IMR-90 (cell line): ENCODE measurements around the gene SLC40A1. TPM values are rescaled to one million over a fixed set of nuclear protein-coding genes. Genes with fewer than 3 reads are reported as not detected.

Source experiments
- ATAC-seq: fragments of 200-7000 bp; cut with Tn5 transposase; 2 replicates; pipeline ENCODE4 v1.9.1; 2020; ENCODE audit warnings: low read depth, mild to moderate bottlenecking, moderate library complexity
- BruUV-seq: library from RNA; stranded (reverse); fragments of 400-500 nt; replicated peaks from 2 replicates; lab custom pipeline; 2021; lab: Mats Ljungman, UMichigan
- CTCF ChIA-PET: fragments of 300-600 bp; formaldehyde crosslinking; extraction: SDS; loops from one replicate; lab custom pipeline; 2021; ENCODE audit warnings: antibody characterized with exemption; lab: Yijun Ruan, JAX
- POLR2A ChIA-PET: fragments of 300-600 bp; sonication (Branson Sonifier 250); formaldehyde crosslinking; loops from one replicate; lab custom pipeline; 2022; ENCODE audit warnings: antibody characterized with exemption; ENCODE audit not compliant: unreplicated experiment; lab: Charles Lee
- DNase-seq: peaks from one replicate; pipeline ENCODE4 v3.0.0; 2013
- H2AFZ ChIP-seq: replicated peaks from 2 replicates; pipeline ENCODE3; 2013; ENCODE audit warnings: low read length, mild to moderate bottlenecking; ENCODE audit not compliant: poor library complexity
- H2AK5ac ChIP-seq: 2 replicates; pipeline ENCODE4 v1.6.1; 2013; ENCODE audit warnings: low read depth, low read length, inconsistent platforms
- H2AK9ac ChIP-seq: replicated peaks from 2 replicates; pipeline ENCODE3; 2013; ENCODE audit warnings: mild to moderate bottlenecking, low read depth, low read length, moderate library complexity; ENCODE audit not compliant: poor library complexity
- H2BK120ac ChIP-seq: 2 replicates; pipeline ENCODE4 v1.6.1; 2013; ENCODE audit warnings: low read depth, low read length, inconsistent platforms
- H2BK15ac ChIP-seq: 3 replicates; pipeline ENCODE4 v1.6.1; 2013; ENCODE audit warnings: low read depth, low read length, inconsistent platforms
- H2BK20ac ChIP-seq: 2 replicates; pipeline ENCODE4 v1.6.1; 2013; ENCODE audit warnings: low read depth, mild to moderate bottlenecking, inconsistent platforms, low read length, moderate library complexity
- H2BK5ac ChIP-seq: 2 replicates; pipeline ENCODE4 v1.6.1; 2013; ENCODE audit warnings: mild to moderate bottlenecking, low read depth, low read length, inconsistent platforms; ENCODE audit not compliant: poor library complexity, severe bottlenecking
- H3K14ac ChIP-seq: replicated peaks from 2 replicates; pipeline ENCODE4 v1.6.1; 2013; ENCODE audit warnings: low read depth, low read length, inconsistent platforms
- H3K18ac ChIP-seq: 2 replicates; pipeline ENCODE4 v1.6.1; 2013; ENCODE audit warnings: low read depth, low read length, control low read depth
- H3K23ac ChIP-seq: 2 replicates; pipeline ENCODE4 v1.6.1; 2013; ENCODE audit warnings: low read depth, low read length, inconsistent platforms
- H3K27ac ChIP-seq: 2 replicates; pipeline ENCODE4 v1.5.1; 2013; ENCODE audit warnings: mild to moderate bottlenecking, control low read depth, low read length; ENCODE audit not compliant: insufficient read depth
- H3K27me3 ChIP-seq: 2 replicates; pipeline ENCODE4 v1.6.1; 2013; ENCODE audit warnings: low read length; ENCODE audit not compliant: control insufficient read depth, insufficient read depth
- H3K36me3 ChIP-seq: 2 replicates; pipeline ENCODE4 v1.6.1; 2013; ENCODE audit warnings: low read length, mixed read lengths; ENCODE audit not compliant: control insufficient read depth, insufficient read depth
- H3K4ac ChIP-seq: 2 replicates; pipeline ENCODE4 v1.6.1; 2013; ENCODE audit warnings: low read depth, low read length, inconsistent platforms
- H3K4me1 ChIP-seq: 2 replicates; pipeline ENCODE4 v1.6.1; 2013; ENCODE audit warnings: low read length, mixed read lengths; ENCODE audit not compliant: control insufficient read depth, insufficient read depth
- H3K4me2 ChIP-seq: 2 replicates; pipeline ENCODE4 v1.6.1; 2013; ENCODE audit warnings: low read depth, mild to moderate bottlenecking, control low read depth, low read length, moderate library complexity
- H3K4me3 ChIP-seq: 2 replicates; pipeline ENCODE4 v1.5.1; 2013; ENCODE audit warnings: low read depth, mild to moderate bottlenecking, control low read depth, low read length, moderate library complexity; ENCODE audit not compliant: insufficient read depth
- H3K56ac ChIP-seq: 2 replicates; pipeline ENCODE4 v1.6.1; 2013; ENCODE audit warnings: low read length, inconsistent platforms; ENCODE audit not compliant: insufficient read depth; ENCODE audit errors: extremely low read depth
- H3K79me1 ChIP-seq, 2 experiments: 2 replicates each; pipeline ENCODE4 v1.6.1; 2013; ENCODE audit warnings: low read length in 2 of 2, inconsistent platforms in 1 of 2, low read depth in 1 of 2
- H3K9ac ChIP-seq: 2 replicates; pipeline ENCODE4 v1.6.1; 2013; ENCODE audit warnings: low read depth, low read length, control low read depth
- H3K9me1 ChIP-seq: 2 replicates; pipeline ENCODE4 v1.6.1; 2013; ENCODE audit warnings: low read length, inconsistent platforms; ENCODE audit not compliant: insufficient read depth
- H3K9me3 ChIP-seq: 2 replicates; pipeline ENCODE4 v1.6.1; 2013; ENCODE audit warnings: low read length; ENCODE audit not compliant: control insufficient read depth, insufficient read depth
- H4K20me1 ChIP-seq: 2 replicates; pipeline ENCODE4 v1.6.1; 2013; ENCODE audit warnings: low read length, inconsistent platforms; ENCODE audit not compliant: insufficient read depth
- H4K5ac ChIP-seq: 2 replicates; pipeline ENCODE4 v1.6.1; 2013; ENCODE audit warnings: mild to moderate bottlenecking, low read depth, low read length, control low read depth
- H4K8ac ChIP-seq, 2 experiments: 2 replicates each; pipeline ENCODE4 v1.6.1; 2013; ENCODE audit warnings: low read depth in 2 of 2, low read length in 2 of 2, control low read depth in 1 of 2, inconsistent platforms in 1 of 2
- H4K91ac ChIP-seq: 2 replicates; pipeline ENCODE4 v1.6.1; 2013; ENCODE audit warnings: low read depth, low read length, inconsistent platforms; ENCODE audit not compliant: insufficient read depth
- FOS ChIP-seq: fragments of 150-350 bp; IDR thresholded peaks from 2 replicates; pipeline ENCODE4 v1.6.1; 2016; ENCODE audit warnings: low read depth, low read length
- MAFK ChIP-seq: IDR thresholded peaks from 2 replicates; pipeline ENCODE4 v1.6.1; 2012; ENCODE audit warnings: low read depth, low read length, improper control_type of control experiment
- POLR2A ChIP-seq: IDR thresholded peaks from 2 replicates; pipeline ENCODE4 v1.6.1; 2012; ENCODE audit warnings: mild to moderate bottlenecking, low read depth, low read length
- WGBS, 2 experiments: methylation state at CpG; one replicate each; pipeline versions ENCODE4 v1.1.5 to v1.1.7; 2013; ENCODE audit warnings: missing lambda C conversion rate in 2 of 2; ENCODE audit not compliant: insufficient read length in 1 of 2; ENCODE audit errors: extremely low coverage in 2 of 2; 5-methylcytosine and 5-hydroxymethylcytosine counted together
- dilution Hi-C: fragments of 300-500 bp; cut with HindIII; formaldehyde crosslinking; loops from one replicate; pipeline ENCODE4 v1.14.3; 2018; ENCODE audit warnings: low sequenced_read_pairs; ENCODE audit not compliant: unreplicated experiment
- in situ Hi-C: fragments of 300-500 bp; cut with MboI; formaldehyde crosslinking; loops from 3 replicates; pipeline ENCODE4 v1.14.3; 2019; ENCODE audit warnings: low sequenced_read_pairs, inconsistent platforms, mixed read lengths
- intact Hi-C: fragments of 100-400 bp; cut with micrococcal nuclease; formaldehyde crosslinking; loops from 2 replicates; pipeline ENCODE4 v1.10.0; 2022
- polyA plus RNA-seq, 3 experiments: library from polyadenylated mRNA; depleted of rRNA; stranded (reverse); fragments of >200 nt; gene quantifications; 2 replicates each; pipeline ENCODE4 v1.2.3, GENCODE V29; 2012; ENCODE audit warnings: low replicate concordance in 1 of 3
- total RNA-seq: library from RNA; depleted of rRNA; stranded (reverse); fragments of >200 nt; gene quantifications from 2 replicates; pipeline ENCODE4 v1.2.3, GENCODE V29; 2012

Gene SLC40A1
- total and polyA plus RNA-seq, 2 of the 4 experiments (the other 2 are of a cell fraction), result 1.5 to 5.0 TPM

GRCh38 chr2:189570570-189571031, 10.0 kb downstream of the SLC40A1 start:
- DNase-seq (peak; percentile 84), ATAC-seq (peak; percentile 84)
- Histone ChIP-seq H3K56ac (no peak overlapping the region; the same call in 1 of the 2 replicates), H3K18ac (no peak overlapping the region), H3K4me1 (peaks cover 7% of the 10 kb centered on the region), H2AFZ (no peak overlapping the region), H3K27ac (no peak overlapping the region), H3K79me1 (no peaks in the 10 kb centered on the region), H4K5ac (no peak overlapping the region), H3K23ac (0 out of 2 replicates have a peak overlapping the region, but pooled peaks have one; percentile 11), H4K91ac (peak overlapping the region; percentile 71), H3K27me3 (no peaks in the 10 kb centered on the region), H2AK9ac (peak overlapping the region; percentile 46), H3K9me1 (peaks cover 4% of the 10 kb centered on the region), H2BK20ac (peak overlapping the region; percentile 75; the same call in 1 of the 2 replicates), H3K9ac (no peak overlapping the region), H2AK5ac (peak overlapping the region; percentile 97), H4K20me1 (peaks cover 3% of the 10 kb centered on the region; the same call in 1 of the 2 replicates), H3K4ac (peak overlapping the region; percentile 90), H2BK5ac (peak overlapping the region; percentile 70), H3K14ac (0 out of 2 replicates have a peak overlapping the region, but pooled peaks have one; percentile 15), H3K9me3 (no peaks in the 10 kb centered on the region), H4K8ac (peak overlapping the region in 1 of 2 experiments; percentile 50; a peak in 2 of 4 replicates), H3K4me2 (0 out of 2 replicates have a peak overlapping the region, but pooled peaks have one; percentile 10), H2BK120ac (peak overlapping the region; percentile 54), H3K36me3 (peaks cover 7% of the 10 kb centered on the region), H2BK15ac (peak overlapping the region; percentile 94; the same call in 1 of the 3 replicates), H3K4me3 (no peak overlapping the region)
- CTCF ChIA-PET, result no interaction called here
- intact Hi-C loops, result no loop called here
- TF ChIP-seq MAFK (peak; percentile 90), FOS (0 out of 2 replicates have a peak, but pooled peaks have one; percentile 18), POLR2A (no peak)
- BruUV-seq, result no TSS peak
- dilution Hi-C loops, result no loop called here
- POLR2A ChIA-PET, result no interaction called here
- in situ Hi-C loops, result no loop called here
- WGBS, 2 experiments, result no CpG with 5 or more reads among the region's 1 CpG
